Peyer's patch (tissue), 4 donors: Measurements from ENCODE around the gene CDC34.

Source experiments
- POLR2A ChIP-seq, 2 donors: fragments of 450-650 bp; IDR thresholded peaks; one replicate each; pipeline ENCODE4 v1.5.1; 2017; ENCODE audit warnings: antibody characterized with exemption in 2 of 2, mild to moderate bottlenecking in 2 of 2, moderate library complexity in 2 of 2
- TF ChIP-seq, protein P1 (sequence below), 6 experiments: fragments of 450-650 bp in 4 of 6; fragments of 200-600 bp in 2 of 6; sonication (generic) in 1 of 6; IDR thresholded peaks; one replicate each; pipeline ENCODE4 v1.5.1; 2017 to 2019; ENCODE audit warnings: antibody characterized with exemption in 6 of 6, mild to moderate bottlenecking in 3 of 6, moderate library complexity in 1 of 6

DNA sequence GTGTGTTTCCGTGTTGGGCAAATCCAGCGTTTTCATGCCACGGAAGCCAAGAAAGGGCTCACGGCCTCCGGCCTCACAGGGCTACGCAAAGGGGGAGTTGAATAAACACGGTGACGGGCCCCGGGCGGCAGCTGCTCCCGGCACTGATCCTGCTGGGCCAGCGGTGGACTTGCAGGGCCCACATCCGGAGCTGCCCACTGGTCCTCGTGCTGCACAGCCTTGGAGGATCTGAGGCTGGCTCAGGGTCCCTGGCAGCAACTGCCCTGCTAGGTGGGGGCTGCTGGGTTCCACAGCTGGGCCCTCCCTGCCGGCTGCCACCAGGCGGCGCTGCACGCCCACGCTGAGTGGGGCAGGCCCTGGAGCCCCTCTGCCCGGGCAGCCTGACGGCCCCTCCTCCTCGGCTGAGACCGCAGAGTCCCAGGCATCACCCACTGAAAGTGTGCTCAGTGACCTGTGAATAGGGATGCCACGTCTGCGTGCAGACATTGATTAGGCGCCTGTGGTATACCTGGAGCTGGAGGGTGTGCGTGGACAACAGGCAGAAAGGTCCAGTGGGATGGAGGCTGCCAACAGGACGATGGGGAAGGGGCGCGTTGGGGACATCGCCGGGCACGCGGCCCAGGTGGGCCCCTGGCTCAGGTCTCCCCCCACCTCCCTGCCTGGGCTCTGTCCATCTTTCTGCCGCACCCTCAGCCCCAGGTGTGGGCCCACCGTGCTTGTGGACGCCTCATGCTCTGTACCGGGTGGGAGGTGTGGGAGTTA lies 52.9 kb downstream of the CDC34 start:
- TF ChIP-seq, protein P1, sequence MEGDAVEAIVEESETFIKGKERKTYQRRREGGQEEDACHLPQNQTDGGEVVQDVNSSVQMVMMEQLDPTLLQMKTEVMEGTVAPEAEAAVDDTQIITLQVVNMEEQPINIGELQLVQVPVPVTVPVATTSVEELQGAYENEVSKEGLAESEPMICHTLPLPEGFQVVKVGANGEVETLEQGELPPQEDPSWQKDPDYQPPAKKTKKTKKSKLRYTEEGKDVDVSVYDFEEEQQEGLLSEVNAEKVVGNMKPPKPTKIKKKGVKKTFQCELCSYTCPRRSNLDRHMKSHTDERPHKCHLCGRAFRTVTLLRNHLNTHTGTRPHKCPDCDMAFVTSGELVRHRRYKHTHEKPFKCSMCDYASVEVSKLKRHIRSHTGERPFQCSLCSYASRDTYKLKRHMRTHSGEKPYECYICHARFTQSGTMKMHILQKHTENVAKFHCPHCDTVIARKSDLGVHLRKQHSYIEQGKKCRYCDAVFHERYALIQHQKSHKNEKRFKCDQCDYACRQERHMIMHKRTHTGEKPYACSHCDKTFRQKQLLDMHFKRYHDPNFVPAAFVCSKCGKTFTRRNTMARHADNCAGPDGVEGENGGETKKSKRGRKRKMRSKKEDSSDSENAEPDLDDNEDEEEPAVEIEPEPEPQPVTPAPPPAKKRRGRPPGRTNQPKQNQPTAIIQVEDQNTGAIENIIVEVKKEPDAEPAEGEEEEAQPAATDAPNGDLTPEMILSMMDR (IDR thresholded peaks at IDR 0.05): peak; percentile 61 to 88 (median 80)
- TF ChIP-seq POLR2A (IDR thresholded peaks at IDR 0.05): no peak
